ENCODE measurements around the gene ETV3. TPM values are rescaled to one million over a fixed set of nuclear protein-coding genes. Genes with fewer than 3 reads are reported as not detected.

The ETV3 gene
- polyA plus RNA-seq, 10 donors: 13.1 to 20.7 (median 15.8) TPM

DNA sequence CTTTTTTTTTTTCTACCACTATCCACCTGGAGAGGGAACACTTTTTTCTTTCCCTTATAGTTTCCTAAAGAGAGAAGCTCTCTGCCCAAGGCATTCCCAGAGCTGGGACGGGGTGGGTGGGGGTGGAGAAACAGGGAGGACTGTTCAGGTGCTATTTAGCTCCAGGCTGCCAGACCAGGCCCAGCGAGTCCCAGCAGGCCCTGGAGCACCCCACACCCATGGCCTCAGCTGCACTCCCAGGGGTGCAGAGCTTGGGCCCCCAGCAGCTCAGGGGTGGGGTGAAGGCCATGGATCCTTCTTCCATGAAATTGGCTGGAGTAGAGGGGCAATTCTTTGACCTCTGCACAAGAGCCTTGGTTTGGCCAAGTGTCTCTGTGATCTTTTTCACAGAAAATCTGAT, 42.6 kb downstream of the ETV3 start:
- no peak for DNase-seq

DNA sequence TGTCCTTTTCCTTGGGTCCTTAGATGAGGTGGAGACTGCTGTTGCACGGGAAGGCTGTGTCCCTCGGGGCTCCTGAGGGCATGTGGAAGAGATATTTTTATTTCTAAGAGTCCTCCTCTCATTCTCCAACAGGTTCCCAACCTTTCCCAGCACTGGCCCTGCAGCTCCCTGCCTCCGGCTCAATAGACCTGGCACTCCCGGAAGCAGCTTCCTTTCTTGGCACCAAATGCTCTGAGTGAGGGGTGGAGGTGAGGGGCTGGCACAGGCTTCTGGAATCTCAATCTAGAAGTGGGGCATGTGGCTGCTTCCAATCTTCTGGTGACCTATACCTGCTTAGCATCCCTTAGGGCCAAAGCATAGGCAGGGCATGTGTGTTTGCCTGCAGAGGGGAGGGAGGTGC, 43.1 kb downstream of the ETV3 start:
- no peak for DNase-seq

DNA sequence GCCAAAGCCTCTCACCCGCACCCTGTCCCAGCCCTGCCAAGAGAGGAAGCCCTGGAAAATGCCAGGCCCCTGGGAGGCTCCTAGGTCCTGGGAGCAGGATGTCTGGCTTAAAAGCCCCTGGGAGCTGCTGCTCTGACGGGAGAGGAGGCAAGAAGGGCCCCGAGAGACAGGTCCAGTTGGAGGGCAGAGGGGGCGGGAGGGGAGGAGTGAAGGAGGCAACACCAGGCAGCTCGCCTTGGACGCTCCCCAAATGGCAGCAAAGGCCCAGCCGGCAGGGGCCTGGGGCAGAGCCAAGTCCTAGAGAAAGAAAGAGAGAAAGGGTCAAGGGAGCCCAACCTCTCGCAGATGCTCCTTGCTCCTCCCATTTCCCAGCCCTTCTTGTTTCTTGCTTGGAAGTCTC, 45.4 kb downstream of the ETV3 start:
- DNase-seq: peak in 2 of 3 donors; percentile 48 to 59

DNA sequence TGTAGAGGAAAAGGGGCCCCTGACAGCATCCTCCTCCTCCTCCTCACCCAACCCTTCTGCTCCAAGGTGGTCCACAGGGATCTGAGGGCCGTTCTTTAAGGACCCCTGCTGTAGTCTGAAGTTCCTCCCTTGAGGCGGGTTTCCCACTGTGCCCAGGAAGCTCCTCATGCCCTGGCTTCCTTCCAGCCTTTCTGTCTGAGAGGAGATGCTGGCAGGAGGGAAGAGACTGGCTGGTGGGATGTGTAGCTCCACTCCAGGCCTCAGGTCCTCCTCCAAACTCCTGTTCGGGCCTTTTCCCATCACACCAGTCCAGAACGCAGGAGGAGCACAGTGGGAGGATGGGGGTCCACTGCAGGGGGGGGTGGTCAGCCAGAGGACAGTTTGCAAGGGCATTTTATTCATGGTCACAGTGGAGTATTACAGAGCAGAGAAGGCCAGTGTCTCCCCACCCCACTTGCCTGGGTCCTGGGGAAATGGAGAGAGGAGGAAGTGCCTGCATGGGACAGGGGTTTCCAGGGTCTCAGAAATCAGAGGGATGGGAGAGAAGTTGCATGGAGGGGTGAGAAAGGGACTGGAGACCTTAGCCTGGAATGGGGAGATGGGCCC, 46.4 kb downstream of the ETV3 start:
- DNase-seq: no peak

DNA sequence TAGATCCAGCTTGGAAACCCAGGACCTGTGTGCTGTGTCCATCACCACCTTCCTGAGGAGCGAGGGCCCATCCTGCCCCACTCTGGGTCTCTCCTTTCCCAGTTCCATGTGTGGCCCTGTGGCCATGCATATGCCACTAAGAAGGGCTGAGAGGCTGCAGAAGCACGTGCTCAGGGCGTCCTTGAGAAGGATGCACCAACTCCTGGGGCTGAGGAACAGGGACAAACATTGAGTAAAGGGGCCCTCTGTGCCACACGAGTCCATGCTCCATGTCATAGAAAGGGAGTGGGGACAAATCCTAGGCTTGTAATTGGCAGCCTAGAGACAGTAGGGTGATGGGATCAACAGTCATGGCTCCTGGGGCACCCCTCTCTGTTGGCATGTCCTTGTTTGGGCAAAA, 47.0 kb downstream of the ETV3 start:
- DNase-seq: no peak

DNA sequence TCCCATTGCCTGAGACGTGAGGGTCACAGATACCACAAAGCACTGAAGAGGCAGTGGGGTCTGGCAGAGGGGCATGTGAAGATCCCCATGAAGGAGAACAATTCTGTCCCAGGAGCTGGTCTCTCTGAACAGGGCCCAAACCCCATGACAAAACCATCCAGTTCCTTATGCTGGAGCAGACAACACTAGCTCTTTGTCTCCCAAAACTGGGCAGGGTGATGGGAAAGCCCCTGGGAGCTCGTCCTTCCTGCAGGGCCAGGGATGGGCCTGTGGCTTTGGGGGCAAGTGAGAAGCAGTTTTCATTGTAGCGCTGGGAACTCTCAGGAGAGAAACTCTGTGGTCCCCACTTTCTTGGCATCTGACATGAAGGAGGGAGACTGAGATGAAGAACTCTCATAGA, 47.4 kb downstream of the ETV3 start:
- DNase-seq: no peak

DNA sequence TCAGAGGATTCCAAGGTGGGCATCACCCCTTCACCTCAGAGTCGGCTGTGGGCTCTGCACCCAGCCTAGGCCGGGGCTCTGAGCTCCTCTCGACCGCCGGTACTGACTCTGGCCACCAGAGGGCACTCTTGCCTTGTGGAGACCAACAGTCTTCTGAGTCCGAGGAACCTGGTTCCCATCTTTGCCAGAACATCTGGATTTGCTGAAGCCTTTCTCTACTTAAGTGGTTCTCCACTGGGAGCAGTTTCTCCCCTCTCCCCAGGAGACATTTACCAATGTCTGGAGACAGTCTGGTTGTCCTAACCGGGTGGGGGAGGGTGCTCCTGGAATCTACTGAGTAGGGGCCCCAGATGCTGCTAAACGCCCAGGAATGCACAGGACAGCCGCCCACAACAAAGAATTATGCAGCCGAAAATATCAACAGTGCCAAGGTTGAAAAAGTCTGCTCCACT, 48.0 kb downstream of the ETV3 start:
- peak; percentile 88 to 95 (median 91) for DNase-seq

DNA sequence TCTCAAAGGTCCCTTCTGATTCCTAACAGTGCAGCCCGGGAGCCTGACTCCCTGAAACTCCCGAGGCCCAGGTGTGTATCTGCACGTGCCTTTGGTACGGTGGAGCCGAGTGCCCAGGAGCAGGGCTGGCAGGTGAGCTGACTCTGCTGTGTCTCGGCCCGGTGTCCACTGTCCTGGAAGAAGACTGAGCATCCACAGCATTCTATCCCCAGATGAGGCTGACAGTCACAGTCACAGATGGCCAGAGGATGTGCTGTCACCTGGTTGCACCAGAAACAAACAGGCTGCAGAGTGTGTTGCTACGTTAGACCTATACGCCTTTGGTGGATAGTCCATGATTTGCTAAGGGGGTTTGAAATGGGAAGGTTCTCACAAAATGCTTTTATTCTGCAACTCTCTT, 48.4 kb downstream of the ETV3 start:
- DNase-seq: no peak

DNA sequence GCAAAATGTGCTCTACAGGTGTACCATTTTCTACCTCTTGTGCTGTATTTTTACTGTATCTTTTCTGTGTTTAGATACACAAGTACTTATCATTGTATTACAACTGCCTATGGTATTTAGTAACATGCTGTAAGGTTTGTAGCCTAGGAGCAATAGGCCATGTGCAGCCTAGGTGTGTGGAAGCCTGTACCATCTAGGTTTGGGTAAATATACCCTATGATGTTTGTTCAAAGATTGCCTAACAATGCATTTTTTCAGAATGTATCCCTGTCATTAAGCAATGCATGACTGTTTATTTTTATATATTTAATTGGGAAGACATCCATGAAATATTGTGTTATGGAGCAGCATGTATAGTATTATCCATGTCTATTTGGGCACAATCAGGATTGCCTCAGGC, 49.6 kb downstream of the ETV3 start:
- DNase-seq: no peak

DNA sequence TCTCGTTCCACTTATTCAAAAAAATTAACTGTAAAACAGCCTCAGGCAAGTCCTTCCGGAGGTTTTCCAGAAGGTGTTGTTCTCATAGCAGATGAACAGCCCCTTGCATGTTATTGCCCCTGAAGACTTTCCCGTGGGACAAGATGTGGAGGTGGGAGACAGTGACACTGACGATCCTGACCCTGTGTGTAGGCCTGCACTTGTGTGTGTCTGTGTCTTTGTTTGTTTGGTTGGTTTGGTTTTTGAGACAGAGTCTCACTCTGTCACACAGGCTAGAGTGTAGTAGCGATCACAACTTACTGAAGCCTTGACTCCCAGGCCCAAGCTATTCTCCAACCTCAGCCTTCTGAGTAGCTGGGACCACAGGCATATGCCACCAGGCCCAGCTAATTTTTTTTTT, 51.2 kb downstream of the ETV3 start:
- DNase-seq: no peak

DNA sequence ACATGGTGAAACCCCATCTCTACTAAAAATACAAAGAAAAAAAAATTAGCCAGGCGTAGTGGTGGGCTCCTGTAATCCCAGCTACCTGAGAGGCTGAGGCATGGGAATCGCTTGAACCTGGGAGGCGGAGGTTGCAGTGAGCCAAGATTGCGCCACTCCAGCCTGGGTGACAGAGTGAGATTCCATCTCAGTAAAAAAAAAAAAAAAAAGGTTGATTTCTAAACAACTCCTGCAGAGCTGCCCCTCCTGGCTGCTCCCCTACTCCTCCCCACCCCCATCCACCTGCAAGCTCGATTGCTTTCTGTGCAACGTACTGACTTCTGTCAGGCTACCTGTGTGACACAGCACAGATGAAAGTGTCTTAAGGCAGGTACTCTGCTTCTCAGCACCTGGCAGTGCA, 51.9 kb downstream of the ETV3 start:
- DNase-seq: no peak

DNA sequence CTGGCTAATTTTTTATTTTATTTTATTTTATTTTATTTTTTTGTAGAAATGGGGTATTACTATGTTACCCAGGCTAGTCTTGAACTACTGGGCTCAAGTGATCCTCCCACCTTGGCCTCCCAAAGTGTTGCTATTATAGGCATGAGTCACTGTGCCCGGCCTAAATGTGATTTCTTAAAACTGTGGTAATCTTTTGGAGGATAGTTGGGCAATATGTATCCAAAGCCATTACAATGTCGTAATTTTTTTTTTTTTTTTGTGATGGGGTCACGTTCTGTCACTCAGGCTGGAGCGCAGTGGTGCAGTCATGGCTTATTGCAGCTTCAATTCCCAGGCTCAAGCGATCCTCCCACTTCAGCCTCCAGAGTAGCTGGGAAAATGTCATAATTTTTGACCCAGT, 52.8 kb downstream of the ETV3 start:
- no peak for DNase-seq

DNA sequence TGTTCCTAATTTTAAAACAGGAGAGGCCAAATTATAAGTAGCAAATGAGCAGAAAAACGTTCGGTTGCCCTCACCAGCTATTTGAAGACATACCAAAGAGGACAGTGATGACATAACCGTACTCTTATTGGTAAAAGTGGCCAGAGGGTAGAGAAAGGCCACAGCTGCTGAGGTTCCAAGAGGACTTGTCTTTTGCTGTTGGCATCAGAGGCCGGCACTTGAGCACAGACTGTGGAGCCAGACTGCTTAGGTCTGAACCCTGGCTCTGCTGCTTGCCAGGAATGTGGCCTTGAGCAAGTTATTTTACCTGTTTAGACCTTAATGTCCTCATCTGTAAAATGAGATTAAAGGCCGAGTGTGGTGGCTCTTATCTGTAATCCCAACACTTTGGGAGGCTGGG, 53.5 kb downstream of the ETV3 start:
- no peak for DNase-seq

DNA sequence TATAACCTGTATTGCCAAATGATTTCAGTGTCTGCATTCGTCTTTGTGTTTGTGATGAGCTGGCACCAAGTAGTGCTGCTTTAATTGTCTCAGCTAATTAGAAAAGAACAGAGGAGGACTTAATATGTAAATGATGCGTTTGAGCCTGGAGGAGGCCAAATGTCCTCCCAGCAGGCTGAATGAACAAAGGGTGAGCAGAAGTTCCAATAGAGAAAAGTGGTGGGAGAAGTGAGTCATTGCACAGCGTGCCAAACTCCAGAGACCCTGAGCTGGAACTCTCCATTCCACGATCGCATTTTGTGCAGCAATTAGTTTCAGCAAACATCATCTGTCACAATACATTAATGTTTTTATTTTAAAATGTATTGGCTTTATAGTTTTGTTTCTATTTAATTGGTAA, 56.5 kb downstream of the ETV3 start:
- no peak for DNase-seq

DNA sequence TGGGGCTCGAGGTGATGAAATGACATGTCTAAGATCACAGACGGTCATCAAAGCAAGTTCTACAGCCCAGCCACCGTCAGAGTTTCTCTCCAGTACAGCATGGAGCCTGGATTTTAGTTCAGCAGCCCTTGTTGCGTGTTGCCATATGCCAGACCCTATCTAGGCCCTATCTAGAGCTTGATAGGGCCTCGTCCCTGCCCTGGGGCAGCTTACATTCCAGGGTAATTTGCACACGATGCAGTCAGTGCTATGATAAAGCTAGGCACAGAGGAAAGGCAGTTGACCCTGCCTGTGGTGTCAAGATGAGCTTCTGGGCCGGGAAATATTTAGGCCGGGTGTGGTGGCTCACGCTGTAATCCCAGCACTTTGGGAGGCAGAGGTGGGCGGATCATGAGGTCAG, 57.5 kb downstream of the ETV3 start:
- no peak for DNase-seq

DNA sequence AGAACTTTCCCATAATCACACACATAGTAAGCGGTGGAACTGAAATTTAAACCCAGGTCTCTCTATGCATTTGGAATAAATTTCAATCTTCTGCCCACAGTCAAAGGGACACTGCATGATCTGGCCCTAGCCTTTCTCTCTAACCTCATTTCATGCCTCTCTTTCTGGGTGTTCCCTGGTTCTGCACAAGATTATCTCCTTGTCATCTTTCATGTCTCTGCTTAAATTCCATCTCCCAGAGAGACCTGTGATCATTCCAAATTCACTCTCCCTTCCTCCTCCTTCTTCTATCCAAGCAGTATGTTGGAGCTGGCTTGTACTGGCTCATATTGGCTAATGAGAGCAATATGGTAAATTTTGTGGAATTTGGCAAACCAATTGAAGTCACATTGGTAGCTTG, 60.8 kb downstream of the ETV3 start:
- no peak for DNase-seq

DNA sequence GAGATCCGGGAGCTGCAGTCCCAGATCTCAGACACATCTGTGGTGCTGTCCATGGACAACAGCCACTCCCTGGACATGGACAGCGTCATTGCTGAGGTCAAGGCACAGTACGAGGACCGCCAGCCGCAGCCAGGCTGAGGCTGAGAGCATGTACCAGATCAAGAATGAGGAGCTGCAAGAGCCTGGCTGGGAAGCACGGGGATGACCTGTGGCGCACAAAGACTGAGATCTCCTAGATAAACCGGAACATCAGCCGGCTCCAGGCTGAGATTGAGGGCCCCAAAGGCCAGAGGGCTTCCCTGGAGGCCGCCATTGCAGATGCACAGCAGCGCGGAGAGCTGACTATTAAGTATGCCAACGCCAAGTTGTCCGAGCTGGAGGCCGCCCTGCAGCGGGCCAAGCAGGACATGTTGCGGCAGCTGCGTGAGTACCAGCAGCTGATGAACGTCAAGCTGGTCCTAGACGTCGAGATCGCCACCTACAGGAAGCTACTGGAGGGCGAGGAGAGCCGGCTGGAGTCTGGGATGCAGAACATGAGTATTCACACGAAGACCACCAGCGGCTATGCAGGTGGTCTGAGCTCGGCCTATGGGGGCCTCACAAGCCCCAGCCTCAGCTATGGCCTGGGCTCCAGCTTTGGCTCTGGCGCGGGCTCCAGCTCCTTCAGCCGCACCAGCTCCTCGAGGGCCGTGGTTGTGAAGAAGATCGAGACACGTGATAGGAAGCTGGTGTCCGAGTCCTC, 64.1 kb downstream of the ETV3 start:
- DNase-seq: peak; percentile 55 to 82 (median 63)

Other genes starting within 250 kb of the ETV3 start
- 10 to 100 TPM; 18.1 to 30.3 (median 22.0) TPM for gene PEAR1, start 244.7 kb downstream of the ETV3 start, polyA plus RNA-seq (ENCODE audit: insufficient read length in 10 of 10)
- 1 to 10 TPM in 3 of 10 donors, under 1 TPM in 7; 0.22 to 1.2 (median 0.81) TPM for gene LRRC71, start 217.8 kb downstream of the ETV3 start, polyA plus RNA-seq (ENCODE audit: insufficient read length in 10 of 10)
- gene ARHGEF11, start 92.7 kb downstream of the ETV3 start, polyA plus RNA-seq (ENCODE audit: insufficient read length in 10 of 10): 10 to 100 TPM; 16.3 to 24.9 (median 20.7) TPM
- under 1 TPM in 2 of 10 donors, not detected in 8; 0.08 to 0.11 TPM for gene ETV3L, start 38.6 kb downstream of the ETV3 start, polyA plus RNA-seq (ENCODE audit: insufficient read length in 10 of 10)

Data from muscle of back (tissue), 11 donors.